HG02981 (cell line): ENCODE measurements around the gene OSBPL10.

ENCODE experiments used
- ATAC-seq: cut with Tn5 transposase; IDR thresholded peaks from one replicate; pipeline ENCODE4 v1.9.1; 2021; ENCODE audit warnings: mild to moderate bottlenecking, moderate library complexity; ENCODE audit not compliant: unreplicated experiment

The OSBPL10 gene

GRCh38 chr3:31926543-31926942 is 54.5 kb downstream of the OSBPL10 start:
- no peak for ATAC-seq

GRCh38 chr3:31925271-31925630 is 55.8 kb downstream of the OSBPL10 start:
- no peak for ATAC-seq

- no peak for ATAC-seq
Measured at GRCh38 chr3:31924610-31925270, 56.3 kb downstream of the OSBPL10 start.

- no peak for ATAC-seq
Measured at GRCh38 chr3:31922962-31923361, 58.1 kb downstream of the OSBPL10 start.

- ATAC-seq: no peak
Measured at GRCh38 chr3:31921837-31922236, 59.2 kb downstream of the OSBPL10 start.

- ATAC-seq: no peak
Measured at GRCh38 chr3:31920310-31920709, 60.8 kb downstream of the OSBPL10 start.

- no peak for ATAC-seq
Measured at GRCh38 chr3:31919528-31919927, 61.5 kb downstream of the OSBPL10 start.

GRCh38 chr3:31918179-31919150 is 62.6 kb downstream of the OSBPL10 start:
- peak; percentile 82 for ATAC-seq

- ATAC-seq: peak; percentile 49
Measured at GRCh38 chr3:31917303-31918005, 63.6 kb downstream of the OSBPL10 start.

GRCh38 chr3:31911643-31912042 is 69.4 kb downstream of the OSBPL10 start:
- no peak for ATAC-seq

- no peak for ATAC-seq
Measured at GRCh38 chr3:31911124-31911523, 69.9 kb downstream of the OSBPL10 start.

GRCh38 chr3:31909455-31909854 is 71.6 kb downstream of the OSBPL10 start:
- ATAC-seq: no peak

- peak; percentile 94 for ATAC-seq
Measured at GRCh38 chr3:31908391-31909097, 72.5 kb downstream of the OSBPL10 start.

- ATAC-seq: no peak
Measured at GRCh38 chr3:31906182-31906581, 74.9 kb downstream of the OSBPL10 start.

GRCh38 chr3:31903686-31904431 is 77.2 kb downstream of the OSBPL10 start:
- no peak for ATAC-seq

- no peak for ATAC-seq
Measured at GRCh38 chr3:31900583-31900982, 80.5 kb downstream of the OSBPL10 start.

- ATAC-seq: no peak
Measured at GRCh38 chr3:31896648-31897433, 84.2 kb downstream of the OSBPL10 start.

- no peak for ATAC-seq
Measured at GRCh38 chr3:31896026-31896425, 85.0 kb downstream of the OSBPL10 start.

GRCh38 chr3:31895471-31895870 is 85.6 kb downstream of the OSBPL10 start:
- no peak for ATAC-seq
